Measurements from ENCODE around the gene GRIK2.

GRCh38 chr6:102118034-102118433, 724.5 kb downstream of the GRIK2 start:
- TF ChIP-seq EP300 (IDR thresholded peaks at IDR 0.05) (no peak), POLR2AphosphoS5 (IDR thresholded peaks at IDR 0.05) (no peak), POLR2A (IDR thresholded peaks at IDR 0.05; ENCODE audit: low read depth) (no peak)
- TF ChIP-seq, protein P1, sequence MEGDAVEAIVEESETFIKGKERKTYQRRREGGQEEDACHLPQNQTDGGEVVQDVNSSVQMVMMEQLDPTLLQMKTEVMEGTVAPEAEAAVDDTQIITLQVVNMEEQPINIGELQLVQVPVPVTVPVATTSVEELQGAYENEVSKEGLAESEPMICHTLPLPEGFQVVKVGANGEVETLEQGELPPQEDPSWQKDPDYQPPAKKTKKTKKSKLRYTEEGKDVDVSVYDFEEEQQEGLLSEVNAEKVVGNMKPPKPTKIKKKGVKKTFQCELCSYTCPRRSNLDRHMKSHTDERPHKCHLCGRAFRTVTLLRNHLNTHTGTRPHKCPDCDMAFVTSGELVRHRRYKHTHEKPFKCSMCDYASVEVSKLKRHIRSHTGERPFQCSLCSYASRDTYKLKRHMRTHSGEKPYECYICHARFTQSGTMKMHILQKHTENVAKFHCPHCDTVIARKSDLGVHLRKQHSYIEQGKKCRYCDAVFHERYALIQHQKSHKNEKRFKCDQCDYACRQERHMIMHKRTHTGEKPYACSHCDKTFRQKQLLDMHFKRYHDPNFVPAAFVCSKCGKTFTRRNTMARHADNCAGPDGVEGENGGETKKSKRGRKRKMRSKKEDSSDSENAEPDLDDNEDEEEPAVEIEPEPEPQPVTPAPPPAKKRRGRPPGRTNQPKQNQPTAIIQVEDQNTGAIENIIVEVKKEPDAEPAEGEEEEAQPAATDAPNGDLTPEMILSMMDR (IDR thresholded peaks at IDR 0.05) = no peak

Measured in esophagus muscularis mucosa (tissue), 4 donors.